Measurements from ENCODE around the gene CCDC107. TPM values are rescaled to one million over a fixed set of nuclear protein-coding genes. Genes with fewer than 3 reads are reported as not detected.
"Not testable (repeated sequence)": the region's sequence is repeated elsewhere in the genome, so short reads cannot be mapped to it uniquely, and the experiment has no call there.

CCDC107 gene
- total RNA-seq, 6 experiments from 2014 or later = 10.0 to 24.2 (median 15.3) TPM

DNA sequence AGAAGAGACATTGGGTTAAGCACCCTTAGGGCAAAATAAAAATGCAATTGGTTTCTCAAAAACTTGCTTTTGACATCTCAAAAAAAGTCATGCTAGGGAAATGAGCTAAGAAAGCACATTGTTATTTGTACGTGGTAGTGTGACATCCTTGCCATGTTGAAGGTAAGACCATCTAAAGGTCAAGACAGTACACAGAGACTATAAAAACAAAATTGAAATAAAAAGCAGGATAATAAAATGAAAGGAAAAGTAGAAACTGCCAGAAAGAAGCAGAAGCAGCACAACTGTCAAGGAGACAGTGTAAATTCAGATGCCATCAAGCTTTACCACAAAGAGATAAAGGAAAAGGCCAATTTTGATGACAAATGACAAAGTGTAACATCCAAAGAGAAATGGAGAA lies 18.9 kb upstream of the CCDC107 start:
- H3K4me3 ChIP-seq; H3K36me3 ChIP-seq; H3K27ac ChIP-seq; H3K9me3 ChIP-seq; DNase-seq; intact Hi-C loops (cut with DNase I); H3K4me1 ChIP-seq; H3K27me3 ChIP-seq: not testable (repeated sequence)
- 47% methylated on average over 1 of the region's 1 CpG for WGBS (ENCODE audit: insufficient coverage, low coverage, low lambda C conversion rate, missing lambda C conversion rate)
- peak in 1 of 4 donors; percentile 23 for ATAC-seq

DNA sequence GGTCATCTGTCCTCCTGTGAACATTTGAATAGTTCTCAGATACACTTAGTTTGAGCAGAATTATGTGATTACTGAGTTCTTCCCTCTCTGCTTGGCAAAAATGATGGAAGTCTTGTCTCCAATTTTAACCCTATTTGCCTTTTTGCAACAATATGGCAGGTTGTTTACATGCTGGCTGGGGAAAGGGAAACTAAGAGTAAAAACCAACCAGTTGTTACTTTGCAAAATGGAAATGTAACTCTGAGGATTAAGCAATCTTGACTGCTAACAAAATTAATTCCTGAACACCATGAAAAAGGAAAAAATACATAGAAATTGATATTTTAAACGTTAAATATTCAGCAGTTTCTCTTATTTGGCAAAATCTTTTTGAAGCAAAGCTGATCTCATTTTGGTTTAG lies 18.5 kb upstream of the CCDC107 start:
- intact Hi-C loops (cut with DNase I) = no loop called here
- Histone ChIP-seq H3K4me1 (no peaks in the 10 kb centered on the region), H3K36me3 (no peaks in the 10 kb centered on the region), H3K4me3 (no peak overlapping the region), H3K27me3 (no peaks in the 10 kb centered on the region), H3K9me3 (no peaks in the 10 kb centered on the region), H3K27ac (no peak overlapping the region)
- DNase-seq = no peak
- WGBS (ENCODE audit: insufficient coverage, low coverage, low lambda C conversion rate, missing lambda C conversion rate) = 68% methylated on average over 1 of the region's 1 CpG
- no peak for TF ChIP-seq POLR2A (IDR thresholded peaks at IDR 0.05)
- TF ChIP-seq, protein P1, sequence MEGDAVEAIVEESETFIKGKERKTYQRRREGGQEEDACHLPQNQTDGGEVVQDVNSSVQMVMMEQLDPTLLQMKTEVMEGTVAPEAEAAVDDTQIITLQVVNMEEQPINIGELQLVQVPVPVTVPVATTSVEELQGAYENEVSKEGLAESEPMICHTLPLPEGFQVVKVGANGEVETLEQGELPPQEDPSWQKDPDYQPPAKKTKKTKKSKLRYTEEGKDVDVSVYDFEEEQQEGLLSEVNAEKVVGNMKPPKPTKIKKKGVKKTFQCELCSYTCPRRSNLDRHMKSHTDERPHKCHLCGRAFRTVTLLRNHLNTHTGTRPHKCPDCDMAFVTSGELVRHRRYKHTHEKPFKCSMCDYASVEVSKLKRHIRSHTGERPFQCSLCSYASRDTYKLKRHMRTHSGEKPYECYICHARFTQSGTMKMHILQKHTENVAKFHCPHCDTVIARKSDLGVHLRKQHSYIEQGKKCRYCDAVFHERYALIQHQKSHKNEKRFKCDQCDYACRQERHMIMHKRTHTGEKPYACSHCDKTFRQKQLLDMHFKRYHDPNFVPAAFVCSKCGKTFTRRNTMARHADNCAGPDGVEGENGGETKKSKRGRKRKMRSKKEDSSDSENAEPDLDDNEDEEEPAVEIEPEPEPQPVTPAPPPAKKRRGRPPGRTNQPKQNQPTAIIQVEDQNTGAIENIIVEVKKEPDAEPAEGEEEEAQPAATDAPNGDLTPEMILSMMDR (IDR thresholded peaks at IDR 0.05) = no peak
- no peak for ATAC-seq

DNA sequence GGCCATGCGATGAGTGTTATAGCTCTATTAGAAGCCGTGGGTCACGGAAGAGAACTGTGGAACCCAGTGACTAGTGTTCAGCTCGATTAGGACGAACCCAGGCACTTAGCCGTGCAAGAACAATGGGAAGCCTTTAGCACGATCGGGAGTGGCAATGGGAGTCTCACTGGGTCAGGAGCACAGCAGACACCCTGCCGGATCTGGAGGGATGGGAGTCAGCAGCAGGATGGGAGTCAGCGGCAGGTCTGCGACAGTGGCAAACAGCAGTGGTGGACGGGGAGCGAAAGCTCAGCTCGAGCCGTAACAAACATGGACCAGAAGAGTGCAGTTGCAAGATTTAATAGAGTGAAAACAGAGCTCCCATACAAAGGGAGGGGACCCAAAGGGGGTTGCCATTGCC lies 17.7 kb upstream of the CCDC107 start:
- not testable (repeated sequence) for DNase-seq, ATAC-seq
- 97% methylated on average over 6 of the region's 15 CpGs for WGBS (ENCODE audit: insufficient coverage, low coverage, low lambda C conversion rate, missing lambda C conversion rate)

DNA sequence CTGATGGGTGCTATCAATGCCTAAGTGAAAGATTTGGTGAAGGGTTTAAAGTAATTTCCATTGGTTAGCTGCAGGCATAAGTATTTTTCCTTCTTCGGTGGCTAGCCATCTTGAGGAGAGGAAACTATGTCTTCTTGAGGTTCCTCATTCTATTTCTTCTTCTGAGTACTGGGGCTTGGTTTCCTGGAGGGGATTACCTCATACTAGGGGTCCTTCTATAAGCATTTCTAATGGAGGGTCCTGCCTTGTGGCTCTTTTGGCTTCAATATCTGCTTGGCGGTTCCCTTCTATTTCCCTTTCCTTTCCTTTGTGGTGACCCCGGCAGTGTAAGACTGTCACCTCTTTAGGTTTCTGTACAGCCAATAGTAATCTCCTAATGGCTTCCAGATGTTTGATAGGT lies 16.6 kb upstream of the CCDC107 start:
- intact Hi-C loops (cut with DNase I); DNase-seq; H3K36me3 ChIP-seq; H3K9me3 ChIP-seq; H3K27me3 ChIP-seq; H3K4me3 ChIP-seq; H3K4me1 ChIP-seq; H3K27ac ChIP-seq; ATAC-seq: not testable (repeated sequence)
- WGBS (ENCODE audit: insufficient coverage, low coverage, low lambda C conversion rate, missing lambda C conversion rate) = 73% methylated on average over 3 of the region's 3 CpGs

More for the DNA sequence above, 17.7 kb upstream of the CCDC107 start:
- H3K4me3 ChIP-seq; H3K4me1 ChIP-seq; H3K27me3 ChIP-seq; H3K9me3 ChIP-seq; H3K36me3 ChIP-seq; H3K27ac ChIP-seq; intact Hi-C loops (cut with DNase I): not testable (repeated sequence)

DNA sequence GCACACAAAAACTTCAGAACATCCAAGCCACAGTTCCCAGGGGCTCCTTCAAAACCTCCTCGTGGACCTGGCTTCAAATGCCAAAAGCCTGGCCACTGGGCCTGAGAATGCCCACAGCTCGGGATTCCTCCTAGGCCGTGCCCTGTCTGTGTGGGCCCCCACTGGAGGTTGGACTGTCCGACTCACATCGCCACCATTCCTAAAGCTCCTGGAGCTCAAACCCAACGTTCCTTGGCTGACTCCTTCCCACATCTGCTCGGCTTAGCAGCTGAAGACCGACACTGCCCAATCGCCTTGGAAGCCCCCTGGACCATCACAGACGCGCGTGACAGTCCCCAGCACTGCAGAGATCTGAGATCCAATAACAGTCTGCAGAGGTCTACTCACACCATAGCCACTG lies 15.0 kb upstream of the CCDC107 start:
- Histone ChIP-seq H3K36me3 (no peaks in the 10 kb centered on the region), H3K27me3 (no peaks in the 10 kb centered on the region), H3K27ac (no peak overlapping the region), H3K9me3 (no peaks in the 10 kb centered on the region), H3K4me1 (no peaks in the 10 kb centered on the region), H3K4me3 (no peak overlapping the region)
- no peak for DNase-seq
- no peak for TF ChIP-seq POLR2A (IDR thresholded peaks at IDR 0.05)
- TF ChIP-seq, protein P1 (IDR thresholded peaks at IDR 0.05) = no peak
- intact Hi-C loops (cut with DNase I) = no loop called here
- no peak for ATAC-seq
- 91% methylated on average over 6 of the region's 12 CpGs for WGBS (ENCODE audit: insufficient coverage, low coverage, low lambda C conversion rate, missing lambda C conversion rate)

DNA sequence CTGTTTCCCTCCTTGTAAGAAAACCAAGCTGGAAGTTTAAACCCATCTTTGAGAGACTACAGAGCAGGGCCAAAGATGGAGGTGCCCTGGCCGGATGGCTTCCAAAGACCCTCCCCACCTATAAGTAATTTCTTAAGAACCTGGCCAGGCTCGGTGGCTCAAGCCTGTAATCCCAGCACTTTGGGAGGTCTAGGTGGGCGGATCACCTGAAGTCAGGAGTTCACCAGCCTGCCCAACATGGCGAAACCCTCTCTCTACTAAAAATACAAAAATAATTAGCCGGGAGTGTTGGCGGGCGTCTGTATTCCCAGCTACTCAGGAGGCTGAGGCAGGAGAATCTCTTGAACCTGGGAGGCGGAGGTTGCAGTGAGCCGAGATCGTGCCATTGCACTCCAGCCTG lies 12.4 kb upstream of the CCDC107 start:
- DNase-seq; H3K27me3 ChIP-seq; ATAC-seq; H3K36me3 ChIP-seq; intact Hi-C loops (cut with DNase I); H3K9me3 ChIP-seq; H3K4me1 ChIP-seq: not testable (repeated sequence)
- 44% methylated on average over 10 of the region's 10 CpGs for WGBS (ENCODE audit: insufficient coverage, low coverage, low lambda C conversion rate, missing lambda C conversion rate)
- Histone ChIP-seq H3K4me3 (peak overlapping the region in 1 of 3 donors; percentile 73), H3K27ac (peak overlapping the region; percentile 67 to 80 (median 75))

DNA sequence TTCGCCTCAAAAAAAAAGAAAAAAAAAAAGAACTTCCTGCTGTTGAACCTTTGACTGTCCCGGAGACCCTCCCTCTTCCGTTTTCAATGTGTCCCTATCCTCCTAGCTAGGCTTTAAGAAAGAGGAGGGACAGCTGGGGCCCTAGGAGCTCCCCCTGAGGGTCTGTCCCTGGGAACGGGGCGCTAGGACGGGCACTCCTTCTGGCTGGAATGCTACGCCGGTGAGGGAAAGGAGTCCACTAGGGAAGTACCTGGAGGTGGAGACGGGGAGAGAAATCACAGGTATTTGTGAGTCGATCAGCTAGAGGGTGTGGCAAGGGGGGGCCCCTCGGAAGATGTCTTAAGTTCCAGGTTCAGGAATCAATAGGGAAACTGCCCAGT lies 11.9 kb upstream of the CCDC107 start:
- intact Hi-C loops (cut with DNase I) = no loop called here
- no peaks in the 10 kb centered on the region for H3K36me3 ChIP-seq
- H3K4me3 ChIP-seq = peak overlapping the region; percentile 50 to 73 (median 57)
- no peaks in the 10 kb centered on the region for H3K27me3 ChIP-seq
- no peaks in the 10 kb centered on the region for H3K9me3 ChIP-seq
- TF ChIP-seq, protein P1 (IDR thresholded peaks at IDR 0.05) = no peak
- no peak for TF ChIP-seq POLR2A (IDR thresholded peaks at IDR 0.05)
- peak overlapping the region; percentile 67 to 80 (median 75) for H3K27ac ChIP-seq
- no peaks in the 10 kb centered on the region for H3K4me1 ChIP-seq
- ATAC-seq = peak; percentile 23 to 31 (median 28)
- peak in 1 of 3 donors; percentile 34 for DNase-seq
- 0% methylated on average over 8 of the region's 11 CpGs for WGBS (ENCODE audit: insufficient coverage, low coverage, low lambda C conversion rate, missing lambda C conversion rate)

Data from right lobe of liver (tissue), 6 donors.